MM.1S (cell line): ENCODE results near the gene LMO7.

Experiments used
- EZH2 ChIP-seq: fragments of 300-600 bp; sonication (generic); optimal IDR thresholded peaks from 2 replicates; pipeline ENCODE3; 2017; ENCODE audit warnings: low read depth, mild to moderate bottlenecking, antibody characterized with exemption, low read length, mixed read lengths
- EZH2phosphoT487 ChIP-seq: fragments of 300-600 bp; sonication (generic); IDR thresholded peaks from 2 replicates; pipeline ENCODE4 v1.6.1; 2018; ENCODE audit warnings: antibody characterized with exemption, low read length
- TF ChIP-seq, protein P1 (sequence below): fragments of 300-600 bp; sonication (generic); IDR thresholded peaks from 2 replicates; pipeline ENCODE4 v1.5.1; 2016; ENCODE audit warnings: antibody characterized with exemption, low read length, mixed read lengths

GRCh38 chr13:75739244-75739868, 103.2 kb downstream of the LMO7 start:
- TF ChIP-seq, protein P1, sequence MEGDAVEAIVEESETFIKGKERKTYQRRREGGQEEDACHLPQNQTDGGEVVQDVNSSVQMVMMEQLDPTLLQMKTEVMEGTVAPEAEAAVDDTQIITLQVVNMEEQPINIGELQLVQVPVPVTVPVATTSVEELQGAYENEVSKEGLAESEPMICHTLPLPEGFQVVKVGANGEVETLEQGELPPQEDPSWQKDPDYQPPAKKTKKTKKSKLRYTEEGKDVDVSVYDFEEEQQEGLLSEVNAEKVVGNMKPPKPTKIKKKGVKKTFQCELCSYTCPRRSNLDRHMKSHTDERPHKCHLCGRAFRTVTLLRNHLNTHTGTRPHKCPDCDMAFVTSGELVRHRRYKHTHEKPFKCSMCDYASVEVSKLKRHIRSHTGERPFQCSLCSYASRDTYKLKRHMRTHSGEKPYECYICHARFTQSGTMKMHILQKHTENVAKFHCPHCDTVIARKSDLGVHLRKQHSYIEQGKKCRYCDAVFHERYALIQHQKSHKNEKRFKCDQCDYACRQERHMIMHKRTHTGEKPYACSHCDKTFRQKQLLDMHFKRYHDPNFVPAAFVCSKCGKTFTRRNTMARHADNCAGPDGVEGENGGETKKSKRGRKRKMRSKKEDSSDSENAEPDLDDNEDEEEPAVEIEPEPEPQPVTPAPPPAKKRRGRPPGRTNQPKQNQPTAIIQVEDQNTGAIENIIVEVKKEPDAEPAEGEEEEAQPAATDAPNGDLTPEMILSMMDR = no peak
- no peak for TF ChIP-seq EZH2phosphoT487
- TF ChIP-seq EZH2 = no peak
